Heart right ventricle (tissue), 16 donors: ENCODE results near the gene PBRM1. TPM values are rescaled to one million over a fixed set of nuclear protein-coding genes. Genes with fewer than 3 reads are reported as not detected.

ENCODE experiments used
- ATAC-seq, 8 donors: fragments of 200-7000 bp; cut with Tn5 transposase; one replicate each; pipeline ENCODE4 v1.9.1; 2020; ENCODE audit warnings: mild to moderate bottlenecking in 8 of 8, moderate library complexity in 8 of 8, moderate number of reproducible peaks in 1 of 8
- DNase-seq, 2 donors: peaks; one replicate each; pipeline ENCODE4 v3.0.0-alpha.2; 2020
- H3K27ac ChIP-seq, 10 donors: fragments of 200-600 bp; sonication (generic) in 2 of 10; one replicate each; pipeline versions ENCODE4 v1.5.0 to v1.8.0; 2020 to 2022; ENCODE audit warnings: mild to moderate bottlenecking in 3 of 10
- H3K27me3 ChIP-seq, 7 donors: fragments of 200-600 bp; one replicate each; pipeline ENCODE4 v1.8.0; 2021 to 2022; ENCODE audit warnings: mild to moderate bottlenecking in 2 of 7
- H3K36me3 ChIP-seq, 9 donors: fragments of 200-600 bp; sonication (generic) in 1 of 9; one replicate each; pipeline versions ENCODE4 v1.5.0 to v1.8.0; 2020 to 2022; ENCODE audit warnings: mild to moderate bottlenecking in 2 of 9
- H3K4me1 ChIP-seq, 9 donors: fragments of 200-600 bp; sonication (generic) in 1 of 9; one replicate each; pipeline versions ENCODE4 v1.5.0 to v1.8.0; 2020 to 2022; ENCODE audit warnings: mild to moderate bottlenecking in 4 of 9
- H3K4me3 ChIP-seq, 10 donors: fragments of 200-600 bp; sonication (generic) in 2 of 10; one replicate each; pipeline versions ENCODE4 v1.5.0 to v1.8.0; 2020 to 2022; ENCODE audit warnings: mild to moderate bottlenecking in 7 of 10, moderate library complexity in 2 of 10
- H3K9me3 ChIP-seq, 11 donors: fragments of 200-600 bp in 10 of 11; sonication (generic) in 2 of 11; one replicate each; pipeline versions ENCODE4 v1.5.0 to v1.8.0; 2013 to 2022; ENCODE audit warnings: mild to moderate bottlenecking in 2 of 11, control low read depth in 1 of 11, moderate library complexity in 1 of 11
- WGBS, 2 donors: extraction: QIAGEN DNeasy Blood & Tissue Kit; methylation state at CpG; one replicate each; pipeline ENCODE4 v1.1.7; 2013; ENCODE audit warnings: inconsistent platforms in 1 of 2; 5-methylcytosine and 5-hydroxymethylcytosine counted together
- intact Hi-C, 10 donors: fragments of 100-400 bp; cut with DNase I; formaldehyde crosslinking; loops; one replicate each; pipeline versions ENCODE4 v1.11.1 to v1.14.2; 2022
- polyA plus RNA-seq, 2 donors: library from polyadenylated mRNA; stranded (reverse); fragments of 200-250 nt; gene quantifications; one replicate each; pipeline ENCODE4 v1.2.3, GENCODE V29; 2013
- total RNA-seq, 10 donors: library from RNA; stranded (reverse); fragmentation: NEBNext Ultra II Directional in 3 of 10; extraction: Animal tissue kit (Norgen Biotek cat#: 25700) in 3 of 10; gene quantifications; one replicate each; pipeline versions ENCODE4 v1.2.1 to v1.2.4, GENCODE V29; 2021 to 2023
- TF ChIP-seq, protein P1 (sequence below), 9 donors: fragments of 200-600 bp; sonication (generic) in 2 of 9; IDR thresholded peaks; one replicate each; pipeline versions ENCODE4 v1.5.0 to v1.8.0; 2021 to 2022; ENCODE audit warnings: antibody characterized with exemption in 9 of 9, mild to moderate bottlenecking in 5 of 9, moderate library complexity in 1 of 9
- donor health status: Arrhythmogenic right ventricular cardiomyopathy.
- donor health status: ischemic (EF 13 %, LVEDD 7.1; RV severe dilation, severe dysfunction).
- donor health status: healthy with polysubstance abuse.
- donor health status: DM: no; HTN: yes; CAD: no.
- donor health status: DM: no; HTN: no; CAD: no.
- donor health status: ischemic (EF 25% LVEDD 6.9; RV normal size, moderate dysfunction).
- donor health status: ischemic (EF 25% LVEDD 5.7; RV mildly dilated, moderate dysfunction).
- donor health status: healthy.
- donor health status: DM: yes; HTN: yes; CAD: no.
- donor health status: Ischemic cardiomyopathy.
- donor health status: ischemic (EF 35%, LVEDD 5.7; RV mildly dilated, moderate dysfunction).
- donor health status: nonischemic (EF 11% LVEDD 7.7; RV severe dilation, severe dysfunction).
- donor health status: DM: yes; HTN: yes; CAD: no.
- donor health status: PGD.
- donor health status: ischemic (EF 29% LVEDD 5.4; RV normal size, mild dysfunction).
- donor health status: nonischemic (EF 23%, LVEDD 6.1; RV moderate dilation, normal function).

Gene PBRM1
- total and polyA plus RNA-seq, 12 donors = 6.0 to 63.9 (median 50.8) TPM

DNA sequence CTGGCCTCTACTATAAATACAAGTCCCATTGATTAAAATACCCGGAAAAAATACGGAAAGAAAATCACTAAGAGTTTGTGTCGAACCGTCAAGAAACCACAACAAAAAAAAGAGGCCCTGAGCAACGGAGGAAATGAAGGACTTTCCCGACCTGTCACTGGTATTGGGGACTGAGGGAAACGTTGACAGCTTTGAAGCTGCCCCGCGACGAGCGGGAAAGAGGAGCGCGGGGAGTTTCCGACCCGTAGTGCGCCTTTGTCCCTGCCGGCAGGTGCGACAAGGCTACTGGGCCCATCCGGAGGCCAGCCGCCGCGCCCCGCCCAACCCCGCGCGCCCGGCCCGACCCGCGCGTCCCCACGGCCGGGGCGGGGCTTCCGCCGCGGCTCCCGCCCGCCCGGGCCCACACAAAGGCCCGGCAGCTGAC is 416 bp downstream of the PBRM1 start:
- Histone ChIP-seq H3K36me3 (peaks cover 0 to 51% (median 33%) of the 10 kb centered on the region in 9 donors), H3K27ac (peak overlapping the region; percentile 91 to 99 (median 98)), H3K4me3 (peak overlapping the region; percentile 42 to 95 (median 76)), H3K9me3 (no peaks in the 10 kb centered on the region), H3K4me1 (peaks cover 0 to 62% (median 56%) of the 10 kb centered on the region in 9 donors), H3K27me3 (no peaks in the 10 kb centered on the region)
- TF ChIP-seq, protein P1, sequence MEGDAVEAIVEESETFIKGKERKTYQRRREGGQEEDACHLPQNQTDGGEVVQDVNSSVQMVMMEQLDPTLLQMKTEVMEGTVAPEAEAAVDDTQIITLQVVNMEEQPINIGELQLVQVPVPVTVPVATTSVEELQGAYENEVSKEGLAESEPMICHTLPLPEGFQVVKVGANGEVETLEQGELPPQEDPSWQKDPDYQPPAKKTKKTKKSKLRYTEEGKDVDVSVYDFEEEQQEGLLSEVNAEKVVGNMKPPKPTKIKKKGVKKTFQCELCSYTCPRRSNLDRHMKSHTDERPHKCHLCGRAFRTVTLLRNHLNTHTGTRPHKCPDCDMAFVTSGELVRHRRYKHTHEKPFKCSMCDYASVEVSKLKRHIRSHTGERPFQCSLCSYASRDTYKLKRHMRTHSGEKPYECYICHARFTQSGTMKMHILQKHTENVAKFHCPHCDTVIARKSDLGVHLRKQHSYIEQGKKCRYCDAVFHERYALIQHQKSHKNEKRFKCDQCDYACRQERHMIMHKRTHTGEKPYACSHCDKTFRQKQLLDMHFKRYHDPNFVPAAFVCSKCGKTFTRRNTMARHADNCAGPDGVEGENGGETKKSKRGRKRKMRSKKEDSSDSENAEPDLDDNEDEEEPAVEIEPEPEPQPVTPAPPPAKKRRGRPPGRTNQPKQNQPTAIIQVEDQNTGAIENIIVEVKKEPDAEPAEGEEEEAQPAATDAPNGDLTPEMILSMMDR (IDR thresholded peaks at IDR 0.05) = no peak
- 1% methylated on average over 37 to 41 of the region's 41 CpGs for WGBS, 2 donors
- peak; percentile 83 to 97 (median 91) for ATAC-seq
- intact Hi-C loops = loop anchor here in 6 of 10 donors (10.0 kb wide), 3 partner anchors 210 to 230 kb away; partner anchors contain the start of genes NISCH (in 3 of the 6) and TNNC1 (in 3 of the 6)
- peak; percentile 79 to 82 for DNase-seq

DNA sequence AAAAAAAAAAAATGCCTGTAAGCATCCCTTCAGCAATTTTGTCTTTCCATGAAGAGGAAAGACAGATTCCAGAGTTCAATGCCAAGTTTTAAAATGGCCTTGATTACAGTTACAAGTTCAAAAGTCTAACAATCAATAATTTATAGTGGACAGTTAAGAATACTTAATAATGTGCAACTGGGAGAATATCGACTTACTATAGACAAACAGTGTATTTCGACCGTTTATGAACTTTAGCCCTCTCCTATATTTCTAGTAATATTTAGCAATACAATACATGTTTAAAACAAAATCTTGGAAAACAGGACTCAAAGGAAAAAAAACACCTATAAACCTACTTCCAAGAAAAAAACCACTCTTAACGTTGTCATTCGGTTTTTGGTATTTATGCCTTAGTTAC is 1.5 kb downstream of the PBRM1 start:
- Histone ChIP-seq H3K36me3 (peaks cover 0 to 51% (median 21%) of the 10 kb centered on the region in 9 donors), H3K27me3 (no peaks in the 10 kb centered on the region), H3K4me1 (peaks cover 0 to 73% (median 64%) of the 10 kb centered on the region in 9 donors), H3K4me3 (peak overlapping the region in 6 of 10 donors; percentile 66 to 95 (median 78)), H3K9me3 (no peaks in the 10 kb centered on the region), H3K27ac (peak overlapping the region in 5 of 10 donors; percentile 93 to 99 (median 98))
- DNase-seq (no peak), ATAC-seq (no peak)
- intact Hi-C loops = loop anchor here in 6 of 10 donors (10.0 kb wide), 3 partner anchors 209 to 229 kb away; partner anchors contain the start of genes NISCH (in 3 of the 6) and TNNC1 (in 3 of the 6)
- WGBS, 2 donors = 61 to 62% methylated on average over 5 of the region's 5 CpGs
- TF ChIP-seq, protein P1 (IDR thresholded peaks at IDR 0.05) = no peak

DNA sequence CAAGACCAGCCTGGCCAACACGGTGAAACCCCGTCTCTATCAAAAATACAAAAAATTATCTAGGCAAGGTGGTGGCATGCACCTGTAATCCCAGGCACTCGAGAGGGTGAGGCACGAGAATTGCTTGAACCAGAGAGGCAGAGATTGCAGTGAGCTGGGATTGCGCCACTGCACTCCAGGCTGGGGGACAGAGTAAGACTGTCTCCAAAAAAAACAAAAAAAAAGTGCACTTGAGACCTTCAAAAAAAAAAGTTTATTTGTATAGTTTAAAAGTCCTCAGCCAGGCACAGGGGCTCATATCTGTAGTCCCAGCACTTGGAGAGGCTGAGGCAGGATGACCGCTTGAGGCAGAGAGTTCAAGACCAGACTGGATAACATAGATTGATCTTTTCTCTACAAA is 2.1 kb downstream of the PBRM1 start:
- H3K4me3 ChIP-seq = no peak overlapping the region
- TF ChIP-seq, protein P1 (IDR thresholded peaks at IDR 0.05) = no peak
- no peaks in the 10 kb centered on the region for H3K9me3 ChIP-seq
- peak in 1 of 2 donors; percentile 20 for DNase-seq
- intact Hi-C loops = loop anchor here in 6 of 10 donors (10.0 kb wide), 3 partner anchors 209 to 229 kb away; partner anchors contain the start of genes NISCH (in 3 of the 6) and TNNC1 (in 3 of the 6)
- 72 to 86% methylated on average over 6 of the region's 6 CpGs for WGBS, 2 donors
- H3K4me1 ChIP-seq = peaks cover 0 to 79% (median 64%) of the 10 kb centered on the region in 9 donors
- no peak for ATAC-seq
- no peaks in the 10 kb centered on the region for H3K27me3 ChIP-seq
- peaks cover 0 to 51% (median 20%) of the 10 kb centered on the region in 9 donors for H3K36me3 ChIP-seq
- H3K27ac ChIP-seq = peak overlapping the region in 2 of 10 donors; percentile 10 to 17

DNA sequence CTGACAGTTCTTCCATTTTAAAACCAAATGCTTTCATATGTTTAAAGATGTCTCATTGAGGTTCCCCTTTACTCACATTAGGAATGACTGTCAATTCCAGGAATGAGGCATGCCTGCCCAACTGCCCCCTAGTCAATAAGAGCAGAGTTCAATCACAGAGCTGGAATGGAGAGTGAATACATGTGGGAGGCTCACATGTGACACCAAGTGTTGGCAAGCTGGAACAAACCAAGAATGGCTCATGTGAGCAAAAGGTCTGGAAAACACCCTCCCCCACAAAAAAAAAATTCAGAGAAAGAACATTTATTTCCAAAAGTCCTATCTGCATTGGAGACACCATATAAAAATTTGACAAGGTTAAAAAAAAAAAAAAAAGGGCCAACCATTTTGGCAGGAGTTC is 3.7 kb downstream of the PBRM1 start:
- Histone ChIP-seq H3K27me3 (no peaks in the 10 kb centered on the region), H3K4me3 (peak overlapping the region in 1 of 10 donors; percentile 9), H3K9me3 (no peaks in the 10 kb centered on the region), H3K36me3 (peaks cover 0 to 51% (median 18%) of the 10 kb centered on the region in 9 donors), H3K27ac (peak overlapping the region in 7 of 10 donors; percentile 23 to 69 (median 46)), H3K4me1 (peaks cover 0 to 72% (median 61%) of the 10 kb centered on the region in 9 donors)
- TF ChIP-seq, protein P1 (IDR thresholded peaks at IDR 0.05) = peak in 3 of 9 donors; percentile 25 to 33 (median 30)
- intact Hi-C loops = loop anchor here in 6 of 10 donors (10.0 kb wide), 3 partner anchors 207 to 227 kb away; partner anchors contain the start of genes NISCH (in 3 of the 6) and TNNC1 (in 3 of the 6)
- ATAC-seq (peak in 4 of 8 donors; percentile 14 to 41 (median 30)), DNase-seq (peak in 1 of 2 donors; percentile 19)
